Measurements from ENCODE around the gene ZNF385D.

The ZNF385D gene

DNA sequence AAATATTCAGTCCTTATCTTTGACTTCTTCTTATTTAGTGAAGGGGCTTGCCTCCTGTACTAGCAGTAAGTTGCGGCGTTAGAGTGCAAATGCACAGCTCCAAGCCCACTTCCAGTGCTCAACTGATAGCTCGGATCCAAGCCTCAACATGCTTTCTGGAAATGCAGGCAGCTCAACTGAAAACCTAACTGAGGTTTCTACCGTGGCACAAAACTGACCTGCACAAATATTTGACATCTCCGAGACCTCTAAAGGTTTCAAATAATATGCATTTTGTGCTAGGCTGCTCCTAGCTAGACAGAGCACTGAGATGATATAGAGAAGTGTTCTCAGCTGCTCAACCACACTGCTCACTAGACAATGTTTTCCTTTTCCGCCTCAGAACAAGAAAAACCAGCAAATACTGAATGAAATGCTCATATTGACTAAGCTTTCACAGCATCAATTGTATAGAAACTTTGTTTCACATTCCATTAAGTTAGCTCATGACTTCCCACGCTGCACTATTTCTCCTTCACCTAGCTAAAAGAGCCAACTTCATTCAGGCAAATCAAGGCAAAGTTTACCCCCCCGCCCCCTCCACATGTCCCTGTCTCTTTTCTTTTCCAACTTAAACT lies 822 bp downstream of the ZNF385D start:
- in situ Hi-C loops (cut with MboI; ENCODE audit: low sequenced_read_pairs) = no loop called here

DNA sequence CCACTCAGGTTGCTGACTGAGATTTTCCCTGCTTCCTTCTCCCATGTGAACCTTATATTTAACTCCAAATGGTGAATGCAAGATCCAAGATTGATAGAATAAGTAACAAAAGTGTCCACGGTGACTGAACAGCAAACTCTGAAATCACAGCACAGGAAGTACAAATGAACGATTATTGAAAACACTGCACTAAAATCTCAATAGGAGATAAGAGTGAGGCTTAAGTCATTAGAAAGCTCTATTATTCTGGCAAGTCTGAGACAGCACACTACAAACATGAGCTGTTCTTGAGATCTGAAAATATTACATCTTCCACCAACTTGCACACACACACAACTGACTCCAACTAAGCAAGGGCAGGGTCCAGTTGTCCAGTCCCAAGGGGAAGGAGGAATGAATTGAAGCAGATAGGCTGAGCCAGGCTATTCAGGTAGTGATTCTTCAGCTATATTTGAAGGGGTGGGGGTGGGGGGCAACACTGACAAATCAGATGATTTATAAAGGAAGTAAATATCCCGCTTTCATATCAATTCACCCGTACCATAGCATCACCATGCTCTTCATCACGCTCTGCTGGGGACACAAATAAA lies 2.9 kb downstream of the ZNF385D start:
- in situ Hi-C loops (cut with MboI; ENCODE audit: low sequenced_read_pairs) = no loop called here

DNA sequence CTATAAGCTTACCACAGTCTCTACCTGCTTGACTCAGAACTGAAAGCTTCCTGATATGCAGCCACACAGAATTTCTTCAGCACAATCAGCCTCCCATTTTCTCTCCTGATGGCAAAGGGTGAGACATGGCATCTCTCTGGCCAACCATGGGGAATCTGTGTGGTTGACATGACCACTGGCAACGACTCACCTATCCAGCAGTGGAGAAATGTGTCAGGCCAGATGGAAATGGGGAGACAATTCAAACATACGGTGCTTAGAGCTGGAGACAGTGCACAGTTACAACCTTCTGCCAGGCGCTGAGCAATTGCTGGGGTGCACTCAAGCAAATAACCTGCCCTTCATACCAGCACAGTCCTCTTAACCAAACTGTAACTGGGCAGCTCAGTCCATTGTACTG lies 3.6 kb downstream of the ZNF385D start:
- in situ Hi-C loops (cut with MboI; ENCODE audit: low sequenced_read_pairs) = no loop called here

DNA sequence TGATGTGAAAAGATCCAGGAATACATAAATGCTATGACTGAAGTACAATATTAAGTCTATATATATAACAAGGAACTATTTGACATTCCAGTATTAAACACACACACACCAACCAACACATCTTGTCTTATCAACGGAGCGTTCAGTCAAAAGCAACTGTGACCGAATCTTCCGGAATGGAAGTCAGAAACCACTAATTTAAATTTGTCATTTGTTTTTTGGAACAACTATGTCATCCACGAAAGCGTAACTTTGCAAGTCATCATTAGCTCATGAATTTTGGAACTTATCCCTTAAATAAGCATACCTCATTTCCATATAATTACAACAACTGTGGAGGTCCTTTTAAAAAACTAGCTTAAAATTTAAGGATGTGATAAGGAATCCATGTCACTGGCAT lies 5.0 kb downstream of the ZNF385D start:
- in situ Hi-C loops (cut with MboI; ENCODE audit: low sequenced_read_pairs) = no loop called here

DNA sequence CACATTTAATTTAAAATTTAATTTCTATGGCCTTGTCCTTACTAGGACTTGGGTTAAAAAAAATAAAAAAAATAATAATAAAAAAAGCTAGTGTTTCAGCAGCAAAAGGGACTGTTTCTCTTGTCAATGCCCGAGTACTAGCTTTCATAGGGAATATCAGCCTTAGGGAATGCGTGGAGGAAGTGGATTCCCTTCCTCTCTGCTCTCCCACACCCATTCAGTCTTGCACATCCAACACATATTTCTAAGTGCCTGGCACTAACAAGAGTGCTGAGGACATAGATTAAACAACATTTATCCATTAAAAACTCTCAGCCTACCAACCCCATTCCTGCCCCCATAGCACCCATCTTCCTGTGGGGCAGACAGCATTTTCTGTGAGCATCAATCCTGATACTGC lies 6.2 kb downstream of the ZNF385D start:
- in situ Hi-C loops (cut with MboI; ENCODE audit: low sequenced_read_pairs) = no loop called here

DNA sequence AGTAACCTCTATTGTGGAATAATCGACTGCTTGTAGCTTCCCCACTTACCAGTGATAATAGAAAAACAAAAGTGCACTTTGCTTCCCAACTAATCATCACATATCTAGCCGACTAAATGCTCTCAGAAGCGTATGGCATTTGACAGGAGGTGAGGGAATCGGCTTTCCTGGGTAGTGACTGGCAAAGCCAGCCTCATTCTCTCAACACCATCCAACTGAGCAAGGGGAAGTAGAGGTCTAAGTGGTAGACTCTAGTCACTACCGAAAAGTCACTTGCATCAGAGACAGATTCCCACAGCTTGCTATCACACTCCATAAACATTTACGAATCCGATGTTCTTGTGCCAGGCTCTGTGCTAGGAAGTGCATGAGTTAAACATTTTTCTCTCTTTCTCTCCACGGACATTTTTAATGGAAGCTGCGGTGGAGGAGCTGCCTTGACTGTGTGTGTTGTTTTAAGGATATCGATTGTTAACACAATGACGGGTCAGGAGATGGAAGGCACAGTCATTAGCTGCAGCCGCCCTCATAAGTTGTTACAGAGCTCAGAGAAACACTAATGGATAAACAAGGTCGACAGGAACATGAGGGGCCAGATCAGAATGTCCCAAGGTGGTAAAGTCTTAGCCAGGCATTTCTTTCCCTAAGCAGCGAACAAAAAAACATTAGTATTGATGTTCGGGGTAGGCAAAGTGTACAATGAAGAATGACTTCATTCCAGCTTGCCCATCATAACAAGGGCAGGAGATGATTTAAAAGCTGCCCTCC lies 11.9 kb downstream of the ZNF385D start:
- in situ Hi-C loops (cut with MboI; ENCODE audit: low sequenced_read_pairs) = no loop called here

DNA sequence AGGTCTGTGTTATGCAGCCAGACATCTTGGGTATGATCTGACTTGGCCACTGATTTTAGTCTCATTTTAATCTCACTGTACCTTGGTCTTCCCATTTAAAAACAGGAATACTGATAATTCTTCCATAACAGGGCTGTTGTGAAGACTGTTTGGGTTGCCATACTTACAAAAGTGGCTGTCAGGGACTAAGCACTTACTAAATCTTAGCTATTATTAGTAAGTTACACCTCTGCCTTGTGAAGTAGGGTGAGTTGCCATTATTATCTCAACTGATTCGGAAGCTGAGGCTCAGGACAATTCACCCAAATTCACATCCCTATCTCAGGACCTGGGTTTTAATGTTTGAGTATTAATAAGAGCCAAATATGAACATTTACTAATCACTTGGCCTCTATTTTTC lies 12.7 kb downstream of the ZNF385D start:
- in situ Hi-C loops (cut with MboI; ENCODE audit: low sequenced_read_pairs) = no loop called here

DNA sequence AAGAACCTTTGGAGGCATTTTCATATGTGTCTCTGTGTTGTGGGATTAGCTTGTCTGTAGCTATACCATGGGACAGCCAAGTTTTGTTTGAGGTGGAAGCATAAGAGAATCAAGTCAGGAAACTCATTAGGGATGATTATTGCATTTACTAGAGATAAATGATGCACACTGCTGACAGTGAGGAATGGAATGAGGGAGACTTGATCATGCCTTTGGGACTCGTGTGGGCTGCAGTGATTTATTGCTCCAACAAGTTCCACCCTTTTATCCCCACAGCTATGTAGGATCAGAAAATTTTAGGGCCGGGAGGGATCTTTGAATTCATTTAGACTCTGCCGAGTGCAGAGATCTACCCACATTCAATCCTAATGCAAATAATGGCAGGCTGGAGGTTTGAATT lies 16.3 kb downstream of the ZNF385D start:
- in situ Hi-C loops (cut with MboI; ENCODE audit: low sequenced_read_pairs) = no loop called here

DNA sequence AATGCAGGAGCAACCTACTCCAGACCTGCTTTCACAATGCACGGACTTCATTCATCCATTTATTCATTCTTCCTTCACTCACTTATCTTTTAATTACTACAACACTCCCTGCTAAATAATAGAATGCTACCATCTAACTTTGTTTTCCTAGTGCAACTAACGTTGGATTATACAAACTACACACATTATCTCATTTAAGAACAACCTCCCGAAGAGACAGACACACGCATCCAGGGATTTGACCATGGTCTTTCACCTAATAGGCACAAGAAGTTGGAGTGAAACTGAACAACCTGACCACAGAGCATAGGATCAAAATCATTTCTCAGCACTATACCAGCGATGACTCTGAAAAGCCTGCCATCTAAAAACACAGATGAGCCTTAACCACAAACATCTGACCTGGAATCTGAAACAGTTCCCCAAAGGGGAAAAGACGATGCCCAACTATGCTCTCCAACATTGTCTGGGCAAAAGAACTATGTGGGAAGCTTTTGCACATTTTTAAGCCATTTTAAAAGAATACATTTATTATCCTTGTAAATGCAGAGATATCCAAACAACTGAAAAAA lies 21.0 kb downstream of the ZNF385D start:
- in situ Hi-C loops (cut with MboI; ENCODE audit: low sequenced_read_pairs) = no loop called here

DNA sequence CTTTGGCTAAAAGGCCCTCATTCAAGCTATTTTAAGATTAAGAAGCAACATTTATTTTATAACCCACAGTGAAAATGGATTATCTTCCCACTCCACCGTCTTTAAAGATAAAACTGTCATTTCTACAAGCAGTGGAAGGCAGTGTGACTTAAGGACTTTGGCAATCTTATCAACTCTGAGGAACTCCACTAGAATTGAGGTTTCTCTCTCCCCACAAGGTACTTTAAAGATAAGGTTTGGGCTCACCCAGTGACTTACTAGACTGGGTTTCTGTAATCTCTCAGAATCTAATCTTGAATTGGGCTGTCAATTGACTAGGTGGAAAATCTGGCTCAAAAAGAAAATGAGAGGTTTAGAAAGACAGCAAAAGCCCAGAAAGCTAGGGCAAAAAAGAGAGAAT lies 21.7 kb downstream of the ZNF385D start:
- in situ Hi-C loops (cut with MboI; ENCODE audit: low sequenced_read_pairs) = no loop called here

DNA sequence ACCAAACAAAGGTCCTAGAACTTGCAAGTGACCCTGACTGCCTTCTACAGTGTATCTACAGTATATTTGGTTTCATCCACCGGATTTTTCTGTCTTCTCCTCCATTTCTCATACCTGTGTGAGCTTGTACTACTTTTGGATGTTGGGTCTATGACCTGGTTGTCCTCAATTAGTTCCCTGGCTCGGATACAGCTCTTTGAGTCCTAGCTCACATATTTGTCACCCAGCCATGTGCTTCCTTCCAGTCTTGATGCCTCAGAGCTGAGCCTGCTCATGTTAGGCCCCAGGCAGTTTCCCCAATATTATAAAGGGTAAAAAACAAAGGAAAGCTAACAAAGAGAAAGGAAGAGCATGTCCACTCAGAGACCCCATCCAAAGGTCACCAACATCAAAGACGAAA lies 28.2 kb downstream of the ZNF385D start:
- in situ Hi-C loops (cut with MboI; ENCODE audit: low sequenced_read_pairs) = no loop called here

DNA sequence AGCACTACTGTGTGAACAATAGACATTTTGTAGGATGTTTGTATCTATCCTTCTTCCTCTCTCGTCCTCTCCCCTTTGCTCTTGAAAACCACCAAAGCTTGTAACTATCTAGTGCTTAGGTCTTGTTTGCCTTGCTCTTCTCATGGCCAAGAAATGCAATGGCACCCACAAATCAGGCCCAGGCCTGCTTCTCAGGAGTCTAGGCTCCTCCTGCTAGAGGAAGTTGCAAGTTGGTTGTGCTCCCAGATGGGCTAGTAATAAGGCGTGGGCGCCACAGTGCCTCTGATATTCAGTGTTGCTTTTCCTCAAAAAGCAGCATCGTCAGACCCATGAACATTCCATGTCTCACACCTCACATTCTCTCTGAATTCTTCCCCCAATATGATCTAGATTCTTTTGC lies 28.7 kb downstream of the ZNF385D start:
- in situ Hi-C loops (cut with MboI; ENCODE audit: low sequenced_read_pairs) = no loop called here

DNA sequence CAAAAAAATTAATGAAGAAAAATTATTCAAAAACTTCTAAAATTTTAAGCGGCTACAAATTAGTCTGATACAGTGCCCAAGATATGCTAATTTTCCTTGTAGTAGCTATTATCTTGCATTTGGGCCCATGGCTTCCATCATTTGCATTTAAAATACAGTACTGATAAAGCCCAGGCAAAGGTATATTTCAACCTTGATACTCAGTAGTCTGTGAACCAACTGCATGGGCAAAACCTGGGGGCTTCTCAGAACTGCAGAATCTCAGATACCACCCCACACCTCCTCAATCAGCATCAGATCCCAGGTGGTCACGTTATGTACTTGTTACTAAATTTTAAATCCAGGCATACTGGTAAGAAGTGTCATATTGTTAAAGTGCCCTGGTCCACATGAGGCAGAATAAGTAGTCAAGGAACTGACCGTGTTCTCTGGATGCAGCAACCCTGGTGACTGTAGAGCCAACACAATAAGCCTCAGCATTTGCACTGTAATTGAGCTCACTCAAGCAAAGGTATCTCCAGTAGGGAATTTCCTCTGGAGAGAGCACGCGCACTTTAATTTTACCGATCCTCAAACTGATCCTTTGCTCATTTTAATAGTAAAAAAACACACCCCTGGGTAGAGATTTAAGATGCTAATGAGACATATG lies 31.9 kb downstream of the ZNF385D start:
- in situ Hi-C loops (cut with MboI; ENCODE audit: low sequenced_read_pairs) = no loop called here

DNA sequence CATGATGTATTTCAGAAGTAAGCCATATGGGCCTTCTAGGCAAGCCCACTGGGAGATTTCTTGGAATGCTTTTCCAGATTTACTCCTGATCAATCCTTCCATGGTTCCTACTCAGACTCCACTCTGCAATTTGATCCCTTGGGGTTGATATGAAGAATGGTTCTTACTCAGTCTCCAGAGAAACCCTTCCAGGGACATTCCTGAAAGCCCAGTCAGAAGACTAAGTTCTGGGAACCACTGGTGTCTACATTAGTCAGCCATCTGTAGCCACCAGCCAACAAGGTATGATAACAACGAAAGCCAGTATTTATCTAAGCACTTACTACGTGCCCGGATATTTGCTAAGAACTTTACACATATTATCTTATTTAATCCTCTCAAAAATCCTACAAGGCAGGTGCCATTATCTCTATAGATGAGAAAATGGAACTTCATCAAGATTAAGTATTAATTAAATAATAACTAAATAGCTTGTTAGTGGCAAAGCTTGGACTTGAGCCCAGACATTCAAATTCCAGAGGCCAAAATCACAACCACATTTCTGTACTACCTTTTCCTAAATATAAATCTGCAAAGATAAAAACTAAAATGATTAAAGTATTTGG lies 32.7 kb downstream of the ZNF385D start:
- in situ Hi-C loops (cut with MboI; ENCODE audit: low sequenced_read_pairs) = no loop called here

DNA sequence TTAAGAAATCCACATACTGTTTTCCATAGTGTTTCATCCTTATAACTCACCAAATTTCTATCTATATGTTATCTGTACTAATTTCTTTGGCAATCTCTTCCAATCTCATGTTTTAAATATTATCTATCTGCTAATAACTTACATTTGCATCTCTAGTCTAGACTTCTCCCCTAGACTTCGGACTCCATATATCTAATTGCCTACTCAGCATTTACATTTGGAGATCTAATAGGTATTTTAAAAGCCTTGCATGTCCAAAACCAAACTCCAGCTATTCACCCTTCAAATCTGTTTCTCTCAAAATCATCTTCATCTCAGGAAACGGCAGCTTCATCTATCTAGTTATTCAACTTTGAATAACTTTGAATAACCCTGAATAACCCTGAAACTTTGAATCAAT lies 35.3 kb downstream of the ZNF385D start:
- in situ Hi-C loops (cut with MboI; ENCODE audit: low sequenced_read_pairs) = no loop called here

DNA sequence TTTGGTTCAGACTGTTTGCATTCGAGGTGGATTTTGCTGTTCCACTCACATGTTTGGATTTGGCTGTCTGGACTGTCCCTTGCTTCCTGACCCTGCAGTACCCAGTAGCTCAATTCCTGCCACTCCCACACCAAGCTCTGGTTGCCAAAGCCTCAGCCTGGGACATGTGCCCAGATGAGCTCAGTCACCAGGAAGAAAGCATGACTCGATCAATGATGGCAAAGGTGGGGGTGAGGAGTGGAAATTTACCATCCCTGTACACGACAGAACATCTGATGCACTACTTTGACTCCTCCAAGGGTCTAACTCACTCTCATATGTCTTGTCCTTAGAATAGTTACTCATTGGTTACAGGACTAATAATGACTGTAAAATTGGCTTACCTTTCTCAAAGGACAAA lies 45.2 kb downstream of the ZNF385D start:
- in situ Hi-C loops (cut with MboI; ENCODE audit: low sequenced_read_pairs) = no loop called here

DNA sequence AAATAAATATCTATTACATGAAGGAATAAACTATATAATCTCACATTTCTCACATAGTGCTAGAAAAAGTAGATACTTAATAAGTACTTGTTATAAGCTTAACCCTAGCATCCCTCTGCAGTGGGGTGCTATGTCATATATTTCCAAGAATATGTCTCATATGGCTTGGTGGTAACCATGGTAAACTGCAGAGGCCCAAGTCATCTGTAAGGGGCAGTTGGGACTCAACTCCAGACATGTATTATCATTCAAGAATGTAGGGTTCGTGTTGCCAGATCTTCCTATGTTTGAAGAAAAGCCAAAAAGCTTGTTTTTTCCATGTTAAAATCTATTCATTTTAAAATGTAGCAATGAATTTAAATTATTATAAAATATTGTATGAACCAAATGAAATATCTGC lies 46.2 kb downstream of the ZNF385D start:
- in situ Hi-C loops (cut with MboI; ENCODE audit: low sequenced_read_pairs) = no loop called here

DNA sequence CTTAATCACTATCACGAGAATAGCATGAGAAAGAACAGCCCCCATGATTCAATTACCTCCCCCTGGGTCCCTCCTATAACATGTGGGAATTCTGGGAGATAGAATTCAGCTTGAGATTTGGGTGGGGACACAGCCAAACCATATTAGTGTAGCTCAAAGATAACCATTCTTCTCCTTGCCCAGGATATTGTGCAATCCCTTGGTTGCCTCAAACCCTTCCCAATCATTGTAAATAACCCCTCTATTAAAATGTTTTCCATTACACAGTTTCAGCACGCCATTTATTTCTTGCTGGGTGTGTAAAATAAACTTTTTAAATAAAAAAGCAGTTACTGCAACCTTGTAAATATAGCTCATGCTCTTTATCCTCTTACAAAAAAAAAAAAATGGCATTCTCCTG lies 47.7 kb downstream of the ZNF385D start:
- in situ Hi-C loops (cut with MboI; ENCODE audit: low sequenced_read_pairs) = no loop called here

DNA sequence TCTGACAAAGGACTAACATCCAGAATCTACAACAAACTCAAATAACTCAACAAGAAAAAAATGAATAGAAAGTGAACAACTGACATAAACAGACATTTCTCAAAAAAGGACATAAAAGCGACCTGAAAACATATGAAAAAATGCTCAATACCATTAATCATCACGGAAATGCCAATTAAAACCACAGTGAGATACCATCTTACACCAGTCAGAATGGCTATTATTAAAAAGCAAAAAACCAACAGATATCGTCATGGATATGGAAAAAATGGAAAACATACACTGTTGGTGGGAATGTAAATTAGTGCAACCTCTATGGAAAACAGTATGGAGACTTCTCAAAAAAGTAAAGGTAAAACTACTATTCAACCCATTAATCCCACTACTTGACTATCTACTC lies 53.3 kb downstream of the ZNF385D start:
- in situ Hi-C loops (cut with MboI; ENCODE audit: low sequenced_read_pairs) = no loop called here

DNA sequence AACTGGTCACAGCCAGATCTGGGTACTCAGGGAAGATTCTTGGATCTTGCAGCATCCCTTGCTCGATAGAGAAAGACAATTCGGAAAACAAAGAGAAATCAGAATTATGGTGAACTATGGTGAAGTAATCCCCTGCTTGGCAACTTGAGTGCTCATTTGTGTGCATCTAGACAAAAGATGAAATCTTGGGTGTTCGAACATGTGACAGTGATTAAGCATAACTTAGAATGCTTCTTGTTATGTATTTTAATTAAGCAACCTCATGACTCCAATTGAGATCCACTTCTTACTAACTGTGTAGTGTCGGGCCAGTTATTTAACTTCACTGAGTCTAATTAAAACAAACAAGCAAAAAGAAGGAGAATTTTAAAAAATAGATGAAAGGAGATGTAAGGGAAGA lies 56.5 kb downstream of the ZNF385D start:
- in situ Hi-C loops (cut with MboI; ENCODE audit: low sequenced_read_pairs) = no loop called here

DNA sequence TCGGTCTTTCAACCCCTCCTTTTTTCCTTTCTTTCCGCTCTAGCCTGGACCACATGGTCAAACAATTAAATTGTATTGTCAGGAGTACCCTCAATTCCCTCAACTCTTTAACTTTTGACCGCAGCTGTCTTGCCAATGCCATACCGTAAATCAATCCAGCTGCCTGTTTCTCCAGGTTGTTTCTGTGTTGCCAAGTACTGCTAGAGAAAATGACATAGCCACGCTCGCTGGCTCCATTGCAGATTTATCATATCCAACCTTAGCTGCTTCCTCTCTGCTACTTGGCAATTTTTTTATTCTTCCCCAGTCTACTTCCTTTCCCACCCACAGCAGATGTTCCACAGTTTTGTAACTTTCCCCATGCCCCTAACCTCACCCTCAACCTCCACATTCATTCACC lies 60.0 kb downstream of the ZNF385D start:
- in situ Hi-C loops (cut with MboI; ENCODE audit: low sequenced_read_pairs) = no loop called here

Data from HL-60/S4 (cell line).